HG03095 (cell line): ENCODE results near the gene SMIM45.

Experiments
- ATAC-seq: cut with Tn5 transposase; IDR thresholded peaks from one replicate; pipeline ENCODE4 v1.9.1; 2021; ENCODE audit warnings: moderate library complexity; ENCODE audit not compliant: unreplicated experiment

Gene SMIM45

DNA sequence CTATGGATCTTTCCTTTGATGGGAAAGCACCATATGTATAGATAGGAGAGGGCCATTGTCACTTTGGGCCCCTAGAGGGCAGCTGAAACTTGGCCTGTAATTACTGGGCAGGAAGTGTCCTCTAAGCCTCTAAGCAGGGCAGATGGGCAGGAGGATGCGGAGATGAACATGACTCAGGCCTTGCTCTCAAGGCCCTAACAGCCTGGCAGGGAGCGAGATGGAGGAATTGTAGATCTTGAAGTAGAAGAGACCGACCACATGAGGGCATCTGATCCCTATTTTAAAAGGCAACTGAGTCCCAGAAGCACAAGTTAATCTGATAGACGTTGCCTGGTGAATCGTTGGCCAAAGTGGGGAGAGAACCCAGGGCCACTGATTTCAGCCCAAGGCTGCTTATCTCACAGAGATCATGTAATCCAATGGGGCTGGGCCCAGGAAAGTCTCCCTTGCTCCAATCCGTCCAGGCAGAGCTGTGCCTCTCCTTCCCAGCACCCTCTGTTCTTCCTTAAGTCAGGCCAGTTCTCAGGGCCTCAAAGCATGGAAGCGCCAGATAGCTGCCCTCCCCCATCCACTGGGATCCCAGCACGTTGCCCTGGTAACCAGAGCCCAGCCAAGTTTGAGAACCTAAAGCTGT, 14.8 kb downstream of the SMIM45 start:
- ATAC-seq = no peak

- ATAC-seq = no peak
Observed at GRCh38 chr22:41968601-41969000, 16.7 kb downstream of the SMIM45 start.

- ATAC-seq = no peak
Observed at GRCh38 chr22:41969110-41969646, 17.2 kb downstream of the SMIM45 start, which contains the start of gene SEPTIN3. Gene SEPTIN3, plus strand, starts transcription at chr22:41969443. Its CDS starts 2,050 bp downstream, at chr22:41971493.

DNA sequence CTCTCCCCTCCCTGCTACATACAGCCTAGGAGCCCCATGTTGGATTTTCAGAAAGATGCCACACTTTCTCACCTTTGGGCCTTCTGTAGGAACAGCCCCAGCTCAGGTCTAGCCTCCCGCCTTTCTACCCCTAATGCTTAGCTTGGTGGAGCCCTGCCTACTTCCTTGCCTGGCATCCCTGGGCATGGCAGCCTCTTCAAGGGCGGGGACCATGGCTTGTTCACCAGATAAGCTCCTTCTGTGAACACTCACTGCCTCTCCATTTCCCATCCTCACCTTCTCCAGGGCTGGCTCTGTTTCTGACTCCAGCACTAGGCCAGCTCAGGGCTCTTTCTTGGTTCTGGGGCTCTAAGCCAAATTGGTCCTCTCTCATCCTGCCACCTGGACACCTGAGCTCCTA, 18.7 kb downstream of the SMIM45 start:
- no peak for ATAC-seq

GRCh38 chr22:41971431-41971830, 19.5 kb downstream of the SMIM45 start:
- ATAC-seq = no peak

DNA sequence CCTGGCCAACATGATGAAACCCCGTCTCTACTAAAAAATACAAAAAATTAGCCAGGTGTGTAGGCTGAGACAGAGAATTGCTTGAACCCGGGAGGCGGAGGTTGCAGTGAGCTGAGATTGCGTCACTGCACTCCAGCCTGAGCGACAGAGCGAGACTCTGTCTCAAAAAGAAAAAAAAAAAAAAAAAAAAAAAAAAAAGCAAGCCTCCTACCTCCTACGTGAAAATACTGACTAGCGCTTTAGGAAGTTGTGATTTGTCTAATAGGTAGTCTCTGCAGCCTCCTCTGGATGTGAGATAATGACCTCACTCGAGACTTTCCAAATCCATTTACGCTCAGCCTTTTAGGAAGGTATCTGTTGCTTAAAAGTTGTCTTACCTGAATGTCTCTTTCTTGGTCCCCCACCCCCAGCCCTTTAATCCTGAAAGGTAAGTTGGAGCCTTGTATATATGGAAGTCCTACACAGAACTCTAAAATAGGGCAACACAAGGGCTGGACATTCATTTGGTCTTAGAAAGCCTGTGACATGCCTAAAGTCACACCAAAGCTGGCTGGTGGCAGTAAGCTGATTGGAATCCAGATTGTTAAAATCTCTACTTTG, 22.8 kb downstream of the SMIM45 start:
- no peak for ATAC-seq

DNA sequence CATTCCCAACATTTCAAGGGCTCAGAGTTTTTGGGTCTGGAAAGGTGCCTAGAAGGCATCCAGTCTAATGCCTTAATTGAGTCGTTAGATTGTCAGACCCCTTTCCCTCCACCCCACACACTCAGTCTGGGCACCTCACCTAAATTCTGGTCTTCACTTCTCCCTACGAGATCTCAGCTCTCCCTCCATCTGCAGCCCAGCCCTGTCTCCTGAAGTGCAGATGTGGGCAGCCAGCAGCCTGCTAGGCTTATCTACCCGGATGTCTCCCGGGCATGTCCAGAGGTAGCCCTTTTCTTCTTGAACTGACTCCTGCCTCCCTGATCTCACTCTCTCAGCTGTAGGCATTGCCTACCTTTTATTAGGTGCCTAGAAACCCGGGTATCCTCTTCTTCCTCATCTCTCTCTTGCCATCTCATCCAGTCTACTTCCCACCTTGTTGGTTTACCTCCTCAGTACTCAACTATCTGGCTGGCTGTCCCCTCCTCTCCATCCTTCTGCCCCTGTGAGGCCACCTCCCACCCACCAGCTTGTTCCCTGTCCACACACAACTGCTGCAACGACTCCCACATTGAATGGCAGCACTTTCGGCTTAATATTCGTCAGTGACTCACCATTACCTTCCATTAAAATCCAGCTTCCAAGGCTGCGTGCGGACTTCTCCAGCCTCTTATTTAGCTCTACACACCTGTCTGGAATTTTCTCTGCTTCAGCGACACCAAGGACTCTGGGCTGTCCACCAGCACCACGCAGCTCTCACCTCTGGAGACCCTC, 23.5 kb downstream of the SMIM45 start:
- ATAC-seq = no peak

DNA sequence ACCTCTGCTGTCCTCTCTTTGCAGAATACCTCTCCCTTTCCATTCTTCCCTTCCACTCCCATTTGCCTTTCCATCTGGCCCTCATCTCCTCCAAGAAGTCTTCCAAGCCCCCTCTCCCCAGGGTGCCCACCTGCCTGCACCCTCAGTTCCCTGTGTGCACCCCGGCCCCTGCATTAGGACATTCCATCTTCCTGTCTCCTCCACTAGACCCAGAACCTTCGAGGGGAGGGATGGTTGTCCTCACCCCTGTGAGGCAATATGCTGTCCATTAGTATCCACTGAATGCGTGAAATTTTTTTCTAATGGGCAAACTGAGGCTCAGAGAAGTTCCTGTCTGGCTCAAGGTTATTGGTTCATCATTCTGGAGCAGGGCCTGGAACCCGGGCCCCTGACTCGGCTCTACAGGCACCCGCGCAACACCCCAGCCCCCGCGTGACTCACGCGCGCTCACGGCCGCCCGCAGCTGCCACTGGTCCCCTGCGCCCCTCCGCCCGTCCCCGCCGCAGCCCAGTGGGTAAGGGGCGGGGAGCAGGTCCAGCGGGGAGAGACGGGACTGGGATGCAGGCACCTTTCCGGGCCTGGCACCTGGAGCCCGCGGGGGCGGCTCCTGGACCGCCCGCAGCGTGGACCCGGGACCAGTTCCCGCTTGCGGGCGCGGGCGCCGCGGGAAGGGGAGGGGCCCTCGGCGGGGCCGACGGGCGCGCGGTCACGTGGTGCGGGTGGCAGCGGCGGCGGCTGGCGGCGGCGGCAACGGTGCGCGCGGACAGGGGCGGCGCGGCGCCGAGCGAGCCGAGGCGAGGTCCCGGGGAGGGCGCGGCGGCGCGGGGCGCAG, 24.3 kb downstream of the SMIM45 start:
- no peak for ATAC-seq

DNA sequence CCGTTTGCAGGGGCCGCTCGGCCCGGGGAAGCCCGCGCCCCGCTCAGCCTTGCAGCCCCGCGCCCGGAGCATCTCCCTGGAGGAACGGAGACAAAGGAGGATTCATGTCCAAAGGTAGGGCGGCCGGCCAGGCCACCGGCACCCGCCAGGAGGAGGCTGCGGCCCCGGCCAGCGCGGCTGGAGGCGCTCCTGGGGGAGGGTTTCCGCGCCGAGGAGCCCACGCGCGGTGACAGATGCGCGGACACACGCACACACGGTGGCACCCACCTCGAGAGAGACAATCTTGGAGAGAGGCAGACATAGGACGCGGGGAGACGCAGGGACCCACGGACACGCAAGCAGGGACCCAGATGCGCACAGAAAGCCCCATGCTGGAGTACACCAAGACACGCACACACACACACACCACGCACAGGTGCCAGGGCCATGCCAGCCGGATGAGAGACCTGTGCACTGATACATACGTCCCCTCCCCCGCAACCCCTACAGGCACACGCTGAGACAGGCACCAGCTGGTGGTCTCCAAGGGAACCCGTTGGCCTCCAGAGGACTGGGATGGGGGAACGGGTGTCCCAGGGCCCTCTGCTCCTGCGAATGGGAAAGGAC, 25.1 kb downstream of the SMIM45 start:
- ATAC-seq = no peak

GRCh38 chr22:41978732-41979131, 26.8 kb downstream of the SMIM45 start:
- ATAC-seq = no peak

- no peak for ATAC-seq
Observed at GRCh38 chr22:41979423-41980250, 27.7 kb downstream of the SMIM45 start.

- no peak for ATAC-seq
Observed at GRCh38 chr22:41982865-41983264, 30.9 kb downstream of the SMIM45 start.

DNA sequence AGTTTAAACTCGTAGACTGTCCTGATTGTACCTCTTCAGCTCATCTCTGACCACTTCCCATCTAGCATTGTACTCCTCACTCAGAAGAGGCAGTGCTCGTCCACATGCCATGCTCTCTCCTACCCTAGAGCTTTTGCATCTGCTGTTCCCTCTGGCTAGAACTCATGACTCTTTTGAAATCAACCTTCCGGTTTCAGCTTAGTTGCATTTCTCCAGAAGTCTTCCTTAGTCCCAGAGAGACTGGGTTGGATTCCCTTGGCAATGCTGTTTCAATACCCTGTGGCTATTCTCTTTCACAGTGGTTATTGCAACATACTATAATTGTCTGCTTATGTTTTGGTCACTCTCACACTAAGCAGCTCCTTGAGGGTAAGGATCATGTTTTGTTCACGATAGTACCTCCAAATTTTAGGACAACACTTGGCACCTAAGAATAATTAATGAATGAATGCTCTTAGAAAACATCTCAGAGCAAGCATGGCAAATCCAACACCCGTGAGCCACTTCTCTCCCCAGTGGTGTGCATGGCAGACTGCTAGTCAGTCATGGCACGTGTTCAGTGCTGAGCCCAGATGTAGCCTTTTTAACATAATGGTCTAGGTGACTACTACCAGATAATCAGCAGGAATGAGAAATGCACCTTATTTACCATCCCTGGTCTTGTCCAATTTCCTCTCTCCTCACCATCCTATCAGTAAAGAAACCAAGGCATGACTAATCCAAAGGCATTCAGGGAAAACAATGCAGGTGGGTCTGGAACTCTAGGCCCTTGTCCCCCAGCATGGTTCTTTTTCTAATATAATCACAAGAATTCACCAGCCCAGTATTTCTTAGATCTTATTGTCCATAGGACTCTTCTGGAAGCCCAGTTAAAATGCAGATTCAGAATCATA, 31.8 kb downstream of the SMIM45 start:
- ATAC-seq = no peak

- ATAC-seq = no peak
Observed at GRCh38 chr22:41987276-41987675, 35.3 kb downstream of the SMIM45 start.

DNA sequence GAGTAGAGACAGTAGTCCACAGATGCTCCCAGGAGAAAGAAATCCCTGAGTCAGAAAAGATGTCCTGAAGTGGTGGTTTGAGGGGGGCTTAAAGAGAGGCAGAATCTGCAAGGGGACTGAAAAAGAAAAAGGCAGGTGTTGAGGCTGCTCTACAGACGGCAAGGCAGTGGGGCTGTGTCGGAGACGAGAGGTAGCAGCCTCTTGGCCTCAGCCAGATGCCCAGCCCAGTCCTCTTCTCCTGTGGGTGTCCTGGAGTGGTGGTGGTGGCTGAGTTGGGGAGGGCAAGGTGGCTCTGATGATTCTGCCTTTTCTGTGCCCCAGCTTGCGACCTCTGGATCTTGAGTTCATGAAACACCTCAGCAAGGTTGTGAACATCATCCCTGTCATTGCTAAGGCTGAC, 37.3 kb downstream of the SMIM45 start:
- no peak for ATAC-seq

DNA sequence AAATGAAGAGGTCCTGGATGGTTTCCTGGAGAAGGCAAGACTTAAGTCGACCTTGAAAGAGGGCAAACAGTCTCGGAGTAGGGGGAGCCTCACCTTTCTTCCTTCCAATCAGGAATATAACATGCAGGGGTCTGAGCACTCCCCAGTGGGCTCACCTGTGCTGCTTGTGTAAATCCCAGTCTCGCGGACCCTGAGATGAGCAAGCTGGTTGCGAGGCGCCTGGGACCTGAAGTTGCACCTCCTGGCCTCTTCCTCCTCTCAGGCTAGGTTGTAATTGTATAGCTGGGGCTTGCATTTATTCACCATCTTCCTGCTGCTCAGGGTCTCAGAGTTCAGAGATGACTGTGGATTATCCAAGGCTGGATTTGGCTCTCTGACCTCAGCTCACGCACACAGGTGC, 39.2 kb downstream of the SMIM45 start:
- no peak for ATAC-seq

DNA sequence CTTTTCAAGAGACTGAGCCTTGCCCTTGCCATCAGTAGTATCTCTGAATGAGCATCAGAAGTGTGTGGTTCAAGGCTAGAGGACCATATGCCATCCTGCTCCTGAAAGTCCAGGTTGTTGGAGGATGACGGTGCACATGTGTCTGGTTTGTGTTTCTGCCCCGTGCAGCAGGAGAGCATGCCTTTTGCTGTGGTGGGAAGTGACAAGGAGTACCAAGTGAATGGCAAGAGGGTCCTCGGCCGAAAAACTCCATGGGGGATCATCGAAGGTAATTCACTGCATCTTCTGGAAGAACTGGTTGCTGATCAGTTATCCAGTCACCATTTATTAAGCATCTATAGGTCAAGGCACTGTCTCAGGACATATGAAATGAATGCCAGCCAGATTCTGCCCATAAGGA, 40.5 kb downstream of the SMIM45 start:
- no peak for ATAC-seq

GRCh38 chr22:41995211-41995610, 43.3 kb downstream of the SMIM45 start:
- no peak for ATAC-seq

GRCh38 chr22:41996826-41997225, 44.9 kb downstream of the SMIM45 start:
- no peak for ATAC-seq
